GM21786 (cell line): ENCODE data around the gene LRRC71.
"Not testable (repeated sequence)": the region's sequence is repeated elsewhere in the genome, so short reads cannot be mapped to it uniquely, and the experiment has no call there.

Experiments used
- ATAC-seq: cut with Tn5 transposase; IDR thresholded peaks from one replicate; pipeline ENCODE4 v1.9.1; 2021; ENCODE audit not compliant: unreplicated experiment

Gene LRRC71

DNA sequence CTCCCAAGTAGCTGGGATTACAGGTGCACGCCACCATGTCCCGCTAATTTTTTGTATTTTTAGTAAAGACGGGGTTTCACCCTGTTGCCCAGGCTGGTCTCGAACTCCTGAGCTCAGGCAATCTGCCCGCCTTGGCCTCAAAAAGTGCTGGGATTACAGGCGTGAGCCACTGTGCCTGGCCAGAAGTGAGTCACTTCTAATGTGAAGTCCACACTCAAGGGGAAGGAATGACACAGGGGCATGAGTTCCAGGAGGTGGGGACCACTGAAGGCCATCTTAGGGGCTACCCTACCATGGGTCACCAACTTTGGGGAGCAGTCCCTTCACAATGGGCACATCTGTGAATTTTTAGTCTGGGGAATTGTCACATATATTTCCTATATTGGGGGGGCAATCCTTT, 6.3 kb downstream of the LRRC71 start:
- ATAC-seq: not testable (repeated sequence)

DNA sequence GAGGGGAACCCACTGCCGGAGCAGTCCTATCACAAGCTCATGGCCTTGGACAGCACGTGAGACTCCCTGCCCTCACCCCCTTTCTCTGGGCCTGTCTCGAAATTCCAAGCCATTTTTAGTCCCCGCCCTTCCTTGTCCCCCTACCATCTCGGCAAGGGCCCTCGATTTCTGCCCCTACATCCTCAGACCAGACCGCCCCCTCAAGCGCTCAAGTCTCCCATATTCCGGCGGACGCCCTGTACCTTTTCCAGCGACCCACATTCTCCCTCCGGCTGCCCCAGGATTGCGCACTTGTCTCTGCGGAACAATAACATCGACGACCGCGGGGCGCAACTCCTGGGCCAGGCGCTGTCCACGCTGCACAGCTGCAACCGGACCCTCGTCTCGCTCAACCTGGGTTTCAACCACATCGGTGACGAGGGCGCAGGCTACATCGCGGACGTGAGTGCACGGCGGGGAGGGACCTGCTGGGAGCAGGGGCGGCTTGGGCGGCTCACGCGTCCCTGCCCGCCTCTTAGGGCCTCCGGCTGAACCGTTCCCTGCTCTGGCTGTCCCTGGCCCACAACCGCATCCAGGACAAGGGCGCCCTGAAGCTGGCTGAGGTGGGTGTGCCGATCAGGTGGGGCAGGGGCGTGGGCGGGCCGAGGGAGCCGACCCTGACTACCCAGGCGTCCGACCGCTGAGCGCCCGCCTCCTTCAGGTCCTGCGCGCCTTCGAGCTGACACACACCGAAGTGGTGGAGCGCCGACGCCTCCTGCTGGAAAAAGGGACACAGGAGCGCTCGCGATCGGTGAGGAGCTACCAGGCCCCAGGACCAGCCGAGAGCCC, 7.0 kb downstream of the LRRC71 start:
- ATAC-seq: no peak

DNA sequence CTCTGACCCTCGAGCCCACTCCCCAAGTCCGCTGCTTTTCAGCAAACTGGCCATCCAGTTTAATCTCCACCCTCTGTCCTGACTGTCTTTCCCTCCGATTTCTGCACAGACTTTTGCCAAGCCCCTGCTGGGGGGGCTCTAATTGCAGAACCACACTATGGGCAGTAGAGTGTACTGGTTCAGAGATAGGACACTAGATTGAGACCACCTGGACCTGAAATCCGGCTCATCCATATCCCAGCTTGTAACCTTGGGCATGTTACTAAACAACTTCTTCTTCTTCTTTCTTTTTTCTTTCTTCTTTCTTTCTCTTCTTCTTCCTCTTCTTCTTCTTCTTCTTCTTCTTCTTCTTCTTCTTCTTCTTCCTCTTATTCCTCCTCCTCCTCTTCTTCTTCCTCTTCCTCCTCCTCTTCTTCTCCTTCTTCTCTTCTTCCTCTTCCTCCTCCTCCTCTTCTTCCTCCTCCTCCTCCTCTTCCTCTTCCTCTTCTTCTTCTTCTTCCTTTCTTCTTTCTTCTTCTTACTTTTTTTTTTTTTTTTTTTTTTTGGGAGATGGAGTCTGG, 7.7 kb downstream of the LRRC71 start:
- no peak for ATAC-seq

DNA sequence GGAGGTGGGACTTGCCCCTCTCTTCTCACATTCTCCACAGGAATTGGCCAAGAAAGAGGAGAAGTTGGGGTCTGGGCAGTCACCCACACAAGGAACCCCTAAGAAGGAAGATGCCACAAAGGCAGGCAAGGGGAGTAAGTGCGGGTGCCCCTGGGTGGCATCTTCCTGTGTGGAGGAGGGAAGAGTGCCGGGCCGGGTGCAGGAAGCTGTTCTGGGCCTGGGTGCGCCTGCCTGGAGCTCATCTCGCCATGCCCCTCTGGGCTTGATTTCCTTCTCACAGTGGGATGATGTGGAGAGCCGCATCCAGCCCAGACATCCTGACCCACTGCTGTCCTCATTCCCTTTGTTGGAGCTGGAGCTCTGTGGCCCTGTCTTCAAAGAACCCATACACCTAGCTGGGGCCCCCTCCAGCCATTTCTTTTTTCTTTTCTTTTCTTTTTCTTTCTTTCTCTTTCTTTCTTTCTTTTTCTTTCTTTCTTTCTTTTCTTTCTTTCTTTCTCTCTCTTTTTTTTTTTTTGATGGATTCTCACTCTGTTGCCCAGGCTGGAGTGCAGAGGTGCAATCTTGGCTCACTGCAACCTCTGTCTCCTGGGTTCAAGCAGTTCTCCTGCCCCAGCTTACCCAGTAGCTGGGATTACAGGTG, 9.3 kb downstream of the LRRC71 start:
- no peak for ATAC-seq

DNA sequence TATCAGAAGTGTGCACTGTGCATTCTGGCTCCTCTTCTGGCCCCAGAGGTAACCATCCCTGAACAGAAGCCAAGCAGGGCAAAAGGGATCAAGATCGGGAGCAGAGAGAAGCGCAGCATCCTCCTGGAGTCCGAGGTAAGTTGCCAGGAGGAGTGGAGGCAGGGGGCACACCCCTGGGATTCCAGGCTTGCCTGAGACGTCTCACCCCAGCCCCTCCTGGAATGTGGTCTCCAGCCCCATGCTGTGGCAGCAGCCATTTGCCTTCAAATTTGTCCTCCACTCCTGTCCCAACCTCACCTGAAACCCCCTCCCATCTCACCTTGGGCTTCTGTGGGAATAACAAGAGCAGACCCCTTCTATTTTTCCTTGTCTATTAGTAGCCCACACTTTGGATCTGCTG, 10.1 kb downstream of the LRRC71 start:
- no peak for ATAC-seq

DNA sequence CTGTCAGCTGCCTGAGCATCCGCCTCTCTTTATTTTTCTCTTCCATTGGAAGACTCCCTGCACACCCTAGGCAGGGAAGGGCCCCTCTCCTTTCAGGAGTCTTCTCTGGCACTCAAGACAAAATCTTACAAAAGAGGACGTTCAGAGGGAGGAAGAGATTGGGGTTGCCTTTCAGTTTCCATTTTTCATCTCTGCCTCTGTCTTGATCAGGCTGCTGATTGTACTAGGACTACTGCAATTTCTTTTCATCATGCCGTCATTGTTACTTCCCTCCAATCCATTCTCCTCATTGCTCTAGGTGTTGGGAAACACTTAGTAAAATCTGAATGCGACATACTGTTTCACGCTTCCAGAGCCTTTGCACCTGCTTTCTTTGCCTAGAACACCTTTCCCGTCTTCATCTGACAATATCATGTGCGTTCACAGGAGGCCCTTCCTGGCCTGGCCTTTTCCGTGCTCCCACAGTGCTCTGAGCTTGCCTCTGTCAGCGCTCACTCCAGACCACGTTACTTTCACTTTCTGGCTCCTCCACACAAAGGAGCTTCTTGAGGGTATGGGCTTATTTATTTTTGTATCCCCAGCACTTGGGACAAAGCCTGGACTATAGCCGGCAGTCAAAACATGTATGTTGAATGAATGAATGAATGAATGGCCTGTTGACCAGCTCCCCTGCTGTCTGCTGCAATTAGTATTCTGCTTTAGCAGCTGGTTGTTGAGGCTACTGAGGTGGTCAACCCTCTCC, 10.9 kb downstream of the LRRC71 start:
- ATAC-seq: no peak

DNA sequence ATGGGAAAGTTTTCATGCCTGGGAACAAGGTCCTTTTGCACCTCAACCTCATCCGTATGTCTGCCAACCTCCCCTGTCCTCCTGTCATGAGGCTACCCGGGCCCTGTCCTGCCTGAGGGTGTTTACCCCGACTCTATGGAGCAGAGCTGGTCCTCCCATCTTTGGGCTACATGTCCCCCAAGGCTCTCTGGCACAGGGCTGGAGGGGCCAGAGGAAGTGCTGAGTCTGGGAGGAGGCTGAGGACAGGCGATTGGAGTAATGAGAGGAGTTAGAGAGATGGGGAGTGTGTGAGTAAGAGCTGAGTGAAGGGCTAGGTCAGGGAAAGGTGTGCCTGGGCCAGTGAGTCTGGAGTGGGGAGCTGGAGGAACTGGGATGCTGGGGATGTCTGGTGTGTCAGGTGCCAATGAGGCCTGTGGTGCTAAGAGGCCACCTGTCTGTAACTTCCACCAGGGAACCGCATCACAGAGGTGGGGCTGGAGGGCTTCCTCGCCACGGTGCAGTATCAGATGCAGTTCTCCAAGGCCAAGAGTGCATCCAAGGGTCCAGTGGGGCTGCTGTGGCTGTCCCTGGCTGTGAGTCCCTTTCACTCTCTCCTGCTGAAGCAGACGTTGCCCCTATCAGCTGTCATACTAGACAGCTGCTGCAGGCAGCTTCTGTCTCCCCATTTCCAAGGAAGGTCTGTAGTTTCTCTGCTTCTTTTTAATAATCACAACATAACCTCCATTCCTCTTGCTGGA, 11.7 kb downstream of the LRRC71 start:
- ATAC-seq: no peak

DNA sequence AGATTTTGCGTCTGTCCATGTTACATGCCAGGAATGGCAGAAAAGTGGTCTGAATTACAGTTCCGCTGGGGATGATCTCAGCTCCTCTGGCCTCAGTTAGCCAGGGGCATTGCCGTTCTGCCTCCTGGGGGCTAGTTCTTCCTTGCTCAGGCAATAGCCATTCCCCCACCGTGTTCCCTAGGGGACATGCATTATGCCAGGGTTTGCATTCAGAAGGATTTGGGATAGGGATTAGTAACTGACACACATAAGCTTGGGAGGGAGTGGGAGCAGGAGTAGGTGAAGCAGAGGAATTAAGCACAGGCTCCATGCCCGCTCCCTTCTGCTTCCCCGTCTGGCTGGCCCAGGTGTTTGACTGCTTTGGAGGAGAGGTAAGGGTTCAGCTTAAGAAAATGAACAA, 12.7 kb downstream of the LRRC71 start:
- no peak for ATAC-seq

DNA sequence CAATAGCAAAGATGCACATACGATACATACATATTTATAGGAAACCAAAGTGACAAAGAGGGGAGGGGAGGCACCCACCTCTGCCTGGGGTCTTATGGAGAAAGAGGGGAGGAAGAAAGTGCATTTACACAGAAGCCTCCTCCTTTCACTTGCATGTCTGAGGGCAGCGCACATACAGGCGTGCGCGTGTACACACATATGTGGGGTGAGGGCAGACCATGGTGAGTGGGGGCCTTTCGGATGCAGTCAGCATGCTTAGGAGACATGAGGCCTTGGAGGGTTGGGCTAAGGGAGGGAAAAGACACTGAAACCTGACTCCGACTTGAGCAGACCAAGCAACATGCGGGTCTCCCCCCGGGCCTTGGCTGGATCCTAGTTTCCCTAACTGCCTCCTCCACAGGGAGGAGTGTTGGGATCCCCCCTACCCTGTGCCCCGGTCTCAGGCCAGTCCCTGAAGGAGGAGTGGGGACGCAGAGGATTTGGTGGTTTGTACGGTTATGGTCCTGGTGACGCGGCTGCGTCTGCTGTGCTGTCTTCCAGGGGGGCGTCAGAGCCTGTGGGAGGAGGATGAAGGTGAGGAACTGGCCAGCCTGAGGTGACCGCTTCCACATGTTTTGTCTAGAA, 15.2 kb downstream of the LRRC71 start:
- ATAC-seq: no peak

DNA sequence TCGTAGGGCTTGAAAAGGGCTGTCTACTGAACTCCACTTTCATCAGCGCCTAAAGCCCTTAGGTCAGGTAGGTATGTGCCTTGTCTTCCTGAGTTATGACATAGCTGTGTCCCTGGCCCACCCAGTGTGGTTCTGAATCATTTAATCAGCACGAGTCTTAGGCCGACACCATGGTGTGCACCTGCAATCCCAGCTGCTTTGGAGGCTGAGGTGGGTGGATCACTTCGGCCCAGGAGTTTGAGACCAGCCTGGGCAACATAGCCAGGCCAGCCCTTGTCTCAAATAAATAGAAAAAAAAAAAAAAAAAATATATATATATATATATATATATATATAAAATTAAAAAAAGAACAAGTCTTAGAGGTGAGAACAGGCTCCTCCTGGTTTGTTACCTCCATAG, 15.8 kb downstream of the LRRC71 start:
- no peak for ATAC-seq

DNA sequence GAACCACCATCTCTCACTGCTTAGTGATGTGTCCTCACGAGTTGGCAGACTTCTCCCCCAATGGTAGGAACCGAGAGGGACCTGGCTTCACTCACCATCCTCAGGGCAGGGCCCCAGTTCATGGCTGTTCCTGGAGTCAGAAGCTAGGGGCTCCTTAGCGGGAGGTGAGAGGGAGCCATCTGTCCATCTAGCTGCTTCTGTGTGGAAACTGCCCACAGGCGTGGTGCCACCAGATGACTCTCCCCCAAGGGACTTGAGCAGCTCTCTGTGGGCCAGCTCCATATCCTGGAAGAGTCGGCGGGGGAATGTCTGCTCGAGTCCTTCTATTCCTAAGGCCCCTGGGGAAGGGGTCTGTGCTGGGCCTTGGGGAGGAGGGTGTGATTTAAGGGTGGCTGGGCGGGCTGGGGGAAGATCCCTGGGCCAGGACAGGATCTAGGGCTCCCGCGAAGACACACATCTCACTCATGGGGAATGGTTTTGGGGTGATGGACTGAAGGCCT, 16.3 kb downstream of the LRRC71 start:
- no peak for ATAC-seq

DNA sequence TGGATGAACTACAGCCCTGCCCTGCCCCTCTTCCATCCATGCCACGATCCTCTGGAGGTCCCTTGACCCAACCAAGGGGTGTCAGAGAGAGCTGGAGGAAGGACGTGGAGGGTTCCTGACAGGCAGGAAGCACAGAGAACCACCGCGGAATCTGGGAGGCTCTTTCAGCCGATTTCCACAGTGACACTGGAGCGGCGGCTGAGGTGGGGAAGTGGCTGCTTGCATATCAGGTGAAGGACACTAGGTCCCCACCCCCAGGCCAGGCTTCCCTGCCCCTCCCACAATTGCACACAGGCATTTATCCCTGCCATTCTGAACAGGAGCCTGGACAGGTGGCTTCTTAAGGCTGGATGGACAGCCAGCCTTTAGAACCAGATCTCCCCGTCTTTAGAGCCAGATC, 17.5 kb downstream of the LRRC71 start:
- no peak for ATAC-seq

DNA sequence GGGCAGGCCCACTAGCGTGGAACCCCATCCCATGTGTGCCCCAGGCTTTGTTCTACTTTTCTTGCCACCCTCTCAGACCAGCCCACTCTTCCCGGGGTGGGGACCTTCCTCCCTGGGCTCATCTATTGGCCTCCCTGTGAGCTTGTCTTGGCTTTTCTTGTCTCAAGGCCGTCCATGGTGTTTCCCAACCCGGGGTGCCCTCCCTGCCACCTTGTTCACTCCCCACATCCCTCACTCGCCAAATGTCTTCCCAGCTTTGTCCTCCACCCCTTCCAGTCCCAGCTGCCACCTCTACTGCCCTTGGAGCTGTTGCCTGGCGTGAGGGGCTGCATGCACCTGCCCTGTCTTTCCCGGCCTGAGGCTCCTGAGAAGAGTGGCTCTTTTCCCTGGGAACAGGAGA, 18.4 kb downstream of the LRRC71 start:
- no peak for ATAC-seq

DNA sequence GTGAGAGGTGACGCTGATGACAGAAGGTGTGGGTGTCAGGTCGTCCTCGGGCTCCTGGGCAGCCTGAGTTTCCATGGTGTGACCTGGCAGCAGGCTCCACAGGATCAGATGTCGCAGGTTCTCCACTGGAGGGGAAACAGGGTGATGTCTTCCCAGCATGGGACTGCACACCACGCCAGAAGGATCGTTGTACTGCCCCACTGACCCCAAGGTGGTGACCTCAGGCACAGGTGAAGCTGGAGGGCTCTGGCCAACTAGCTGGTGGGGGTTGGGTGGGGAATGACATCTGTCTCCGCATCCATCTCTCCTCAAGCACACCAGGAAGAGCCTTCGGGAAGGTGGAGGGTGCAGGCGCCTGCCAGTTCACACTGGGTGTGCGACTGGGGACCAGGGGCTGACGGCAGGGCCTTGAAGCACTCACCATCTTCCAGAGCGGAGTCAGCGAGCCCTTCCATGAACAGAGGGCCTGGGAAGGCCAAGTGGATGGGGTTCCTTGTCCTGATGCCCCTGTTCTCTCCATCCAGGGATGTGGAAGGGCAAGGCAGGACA, 19.4 kb downstream of the LRRC71 start:
- ATAC-seq: no peak

DNA sequence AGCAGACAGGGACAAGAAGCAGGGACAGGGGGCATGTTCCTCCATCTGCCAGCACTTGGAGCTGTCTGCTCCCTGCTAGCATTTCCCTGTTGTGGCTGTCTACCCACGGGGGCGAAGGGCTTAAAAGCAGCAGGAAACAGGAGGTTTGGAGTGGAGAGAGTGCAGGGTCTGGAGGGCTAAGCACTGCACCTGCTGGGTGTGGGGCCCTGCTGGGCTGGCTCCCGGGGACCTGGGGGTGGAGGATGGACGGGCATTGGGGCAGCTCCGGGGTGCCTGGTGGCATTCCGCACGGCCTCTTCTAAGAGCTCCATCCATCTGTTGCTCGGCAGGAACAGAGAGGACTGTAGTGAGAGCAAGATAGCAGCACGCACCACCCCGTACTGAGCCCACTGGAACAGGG, 21.2 kb downstream of the LRRC71 start:
- ATAC-seq: no peak

DNA sequence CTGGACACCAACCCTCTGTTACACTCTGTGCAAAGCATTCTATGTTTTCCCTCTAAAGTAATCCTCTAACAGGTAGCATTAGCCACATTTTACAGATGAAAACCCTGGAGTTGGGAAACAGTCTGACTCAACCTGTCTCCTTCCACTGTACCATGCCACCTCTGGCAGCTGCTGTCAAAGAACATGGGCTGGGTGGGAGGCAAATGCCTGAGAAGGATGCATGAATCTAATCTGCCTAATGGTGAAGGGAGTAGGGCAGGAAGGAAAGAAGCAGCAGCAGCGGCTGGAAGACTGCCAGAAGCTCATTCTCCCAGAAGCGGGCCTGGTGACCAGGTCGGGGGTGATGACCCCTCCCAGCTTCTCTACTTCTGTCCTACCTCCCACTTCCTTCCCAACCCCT, 21.7 kb downstream of the LRRC71 start:
- no peak for ATAC-seq

DNA sequence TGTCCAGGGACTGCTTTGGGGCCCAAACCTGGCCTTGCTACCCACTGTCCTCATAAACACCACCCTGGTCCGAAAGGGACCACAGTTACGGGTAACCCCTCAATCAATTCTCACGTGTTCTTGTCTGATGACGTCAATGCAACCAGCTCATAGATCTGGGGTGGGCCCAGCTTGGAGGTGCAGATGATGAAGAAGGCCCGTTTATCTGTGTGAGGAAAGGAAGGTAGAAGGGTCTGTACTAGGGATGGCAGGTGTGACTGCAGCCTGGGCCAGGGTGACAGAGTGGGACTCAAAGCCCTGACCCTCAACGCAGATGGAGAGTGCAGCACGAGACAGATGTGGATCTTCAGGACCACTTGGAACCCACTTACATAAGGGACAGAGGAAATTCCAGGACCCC, 22.1 kb downstream of the LRRC71 start:
- ATAC-seq: no peak

DNA sequence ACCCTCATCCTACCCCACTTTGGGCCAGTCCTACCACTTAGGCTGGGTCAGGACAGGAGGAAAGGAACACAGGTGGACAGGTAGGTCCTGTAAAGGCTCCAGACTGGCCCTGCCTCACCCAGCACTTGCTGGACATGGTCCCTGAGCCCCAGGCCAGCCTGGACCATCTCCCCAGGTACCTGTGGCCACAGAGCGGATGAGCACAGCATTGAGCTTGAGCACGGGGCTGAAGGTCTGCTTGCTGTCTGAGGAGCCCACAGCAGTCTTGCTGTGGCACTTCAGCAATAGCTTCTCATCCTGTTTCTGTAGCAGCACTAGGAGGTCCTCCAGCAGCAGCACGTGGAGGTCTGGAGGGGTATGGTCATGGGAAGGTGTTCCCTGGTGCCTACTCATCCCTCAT, 23.3 kb downstream of the LRRC71 start:
- ATAC-seq: no peak

DNA sequence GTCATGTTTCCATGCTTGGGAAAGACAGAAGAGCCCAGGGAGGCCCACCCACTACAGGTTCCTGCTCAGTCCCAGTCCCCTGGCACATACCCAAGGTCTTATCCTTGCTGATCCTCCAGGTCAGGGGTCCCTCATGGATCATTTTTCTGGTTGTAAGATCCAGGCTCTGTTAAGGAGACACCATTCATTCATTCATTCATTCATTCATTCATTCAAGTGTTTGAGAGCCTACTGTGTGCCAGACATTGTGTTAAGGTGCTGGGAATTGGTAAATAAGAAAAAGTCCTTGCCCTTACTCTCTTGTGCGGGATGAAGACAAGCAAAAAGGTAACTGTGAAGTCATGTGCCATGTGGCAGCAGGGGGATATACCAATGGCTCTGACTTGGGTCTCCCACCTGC, 23.8 kb downstream of the LRRC71 start:
- no peak for ATAC-seq

DNA sequence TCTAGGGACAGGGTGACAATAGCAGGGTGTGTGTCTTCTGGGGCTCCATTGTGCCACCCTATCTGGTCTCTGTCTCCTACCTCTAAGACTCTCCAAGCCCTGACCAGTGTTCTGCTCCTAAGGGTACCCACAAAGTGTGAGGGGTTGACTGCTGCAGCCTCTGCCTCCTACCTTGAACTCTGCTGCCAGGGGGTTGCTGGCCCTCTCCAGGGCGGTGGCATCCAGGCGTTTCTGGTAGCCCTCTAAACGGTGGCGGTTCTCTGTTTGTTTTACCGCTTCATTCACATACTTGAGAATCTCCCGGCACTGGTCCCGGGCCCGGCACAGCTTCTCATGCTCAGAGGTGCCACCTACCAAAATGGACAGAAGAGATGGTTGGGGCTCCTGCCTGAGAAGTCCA, 24.4 kb downstream of the LRRC71 start:
- ATAC-seq: no peak
